Stimulated activated CD4-positive, alpha-beta T cell treated with anti-CD3 and anti-CD28 coated beads, Interleukin-15, amount 100 ng/mL, for 48 hours (primary cell): ENCODE results near the gene SPRYD3.

Source experiments
- DNase-seq, 2 donors: peaks; one replicate each; pipeline ENCODE4 v3.0.0-alpha.2; 2020; ENCODE audit warnings: low read depth in 2 of 2

Gene SPRYD3

DNA sequence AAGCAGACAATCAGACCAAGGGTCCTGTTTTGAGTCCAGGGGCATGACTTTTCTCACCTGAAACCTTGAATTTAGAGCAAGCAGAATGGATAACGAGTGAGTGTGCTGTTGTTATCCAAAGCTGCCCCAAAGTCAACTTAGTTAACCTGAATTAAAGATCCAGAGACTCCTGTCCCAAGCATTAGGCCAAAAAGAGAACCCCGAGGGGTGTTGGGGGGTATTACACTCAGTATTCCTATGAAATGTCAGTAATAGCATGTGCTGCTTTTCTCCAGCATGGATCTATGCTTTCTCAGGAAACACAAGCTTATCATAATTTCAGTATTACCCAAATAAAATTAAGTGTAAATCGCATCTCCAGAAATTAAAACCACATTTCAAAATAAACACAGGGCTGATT is 53.9 kb downstream of the SPRYD3 start:
- no peak for DNase-seq

DNA sequence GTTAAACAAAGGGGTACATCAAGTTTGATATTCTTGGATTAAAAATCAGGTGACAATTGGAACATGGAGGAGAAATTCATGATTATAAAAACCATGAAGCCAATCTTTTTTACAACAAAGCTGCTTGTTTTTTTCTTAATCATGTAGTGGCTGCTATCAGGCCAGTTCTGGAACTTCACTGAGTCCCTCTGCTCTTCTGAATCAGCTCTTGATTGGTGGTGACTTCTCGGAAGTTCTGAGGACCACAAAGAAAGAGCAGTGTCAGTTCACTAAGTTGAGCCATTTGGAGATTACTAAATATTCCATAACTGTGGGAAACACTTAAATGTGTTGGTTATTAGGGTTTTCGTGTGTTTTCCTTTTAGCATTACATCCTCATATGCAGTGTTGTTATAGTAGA is 64.5 kb downstream of the SPRYD3 start:
- DNase-seq: no peak
